ENCODE data around the gene CALML6. TPM values are rescaled to one million over a fixed set of nuclear protein-coding genes. Genes with fewer than 3 reads are reported as not detected.

The CALML6 gene
- total RNA-seq, 1 donor from 2014 or later: 0.04 TPM

GRCh38 chr1:1874901-1875300 is 40.2 kb upstream of the CALML6 start:
- no peak for TF ChIP-seq CTCF (IDR thresholded peaks at IDR 0.05; ENCODE audit: insufficient read depth, low read length, poor library complexity, severe bottlenecking)
- DNase-seq (ENCODE audit: low read depth): no peak
- H3K27me3 ChIP-seq (ENCODE audit: control insufficient read depth, insufficient read depth, low read length): no peaks in the 10 kb centered on the region
- peaks cover 4% of the 10 kb centered on the region for H3K36me3 ChIP-seq (ENCODE audit: control insufficient read depth, insufficient read depth, low read length)
- H3K4me3 ChIP-seq (ENCODE audit: low read depth, low read length): no peak overlapping the region

- Histone ChIP-seq H3K4me3 (ENCODE audit: low read depth, low read length) (no peak overlapping the region), H3K36me3 (ENCODE audit: control insufficient read depth, insufficient read depth, low read length) (peaks cover 4% of the 10 kb centered on the region), H3K27me3 (ENCODE audit: control insufficient read depth, insufficient read depth, low read length) (no peaks in the 10 kb centered on the region)
- TF ChIP-seq CTCF (IDR thresholded peaks at IDR 0.05; ENCODE audit: insufficient read depth, low read length, poor library complexity, severe bottlenecking): no peak
- DNase-seq (ENCODE audit: low read depth): no peak
These were observed 39.1 kb upstream of the CALML6 start for GRCh38 chr1:1875932-1876331.

- no peaks in the 10 kb centered on the region for H3K27me3 ChIP-seq (ENCODE audit: control insufficient read depth, insufficient read depth, low read length)
- no peak overlapping the region for H3K4me3 ChIP-seq (ENCODE audit: low read depth, low read length)
- H3K36me3 ChIP-seq (ENCODE audit: control insufficient read depth, insufficient read depth, low read length): peaks cover 4% of the 10 kb centered on the region
- DNase-seq (ENCODE audit: low read depth): no peak
- TF ChIP-seq CTCF (IDR thresholded peaks at IDR 0.05; ENCODE audit: insufficient read depth, low read length, poor library complexity, severe bottlenecking): no peak
These were observed 38.6 kb upstream of the CALML6 start for GRCh38 chr1:1876335-1876930.

GRCh38 chr1:1877865-1878436 is 37.1 kb upstream of the CALML6 start:
- H3K4me3 ChIP-seq (ENCODE audit: low read depth, low read length): no peak overlapping the region
- H3K27me3 ChIP-seq (ENCODE audit: control insufficient read depth, insufficient read depth, low read length): no peaks in the 10 kb centered on the region
- no peak for DNase-seq (ENCODE audit: low read depth)
- peaks cover 2% of the 10 kb centered on the region for H3K36me3 ChIP-seq (ENCODE audit: control insufficient read depth, insufficient read depth, low read length)
- TF ChIP-seq CTCF (IDR thresholded peaks at IDR 0.05; ENCODE audit: insufficient read depth, low read length, poor library complexity, severe bottlenecking): no peak

GRCh38 chr1:1879942-1880341 is 35.1 kb upstream of the CALML6 start:
- DNase-seq (ENCODE audit: low read depth): no peak
- no peak for TF ChIP-seq CTCF (IDR thresholded peaks at IDR 0.05; ENCODE audit: insufficient read depth, low read length, poor library complexity, severe bottlenecking)
- peaks cover 2% of the 10 kb centered on the region for H3K36me3 ChIP-seq (ENCODE audit: control insufficient read depth, insufficient read depth, low read length)
- no peak overlapping the region for H3K4me3 ChIP-seq (ENCODE audit: low read depth, low read length)
- no peaks in the 10 kb centered on the region for H3K27me3 ChIP-seq (ENCODE audit: control insufficient read depth, insufficient read depth, low read length)
